Measurements from ENCODE around the gene BABAM2. TPM values are rescaled to one million over a fixed set of nuclear protein-coding genes. Genes with fewer than 3 reads are reported as not detected.

The BABAM2 gene
- total RNA-seq, 2 experiments from 2014 or later = 66.8 to 68.4 TPM

- H3K27me3 Mint-ChIP-seq = no peaks in the 10 kb centered on the region
- DNase-seq = no peak
- ChIA-PET CTCF (interaction anchor here (0.7 to 1.4 kb wide), 2 partner anchors 22 to 31 kb away, joined by 3 to 4 read pairs; no protein-coding TSS in a partner anchor), POLR2A (interaction anchor here (2.0 kb wide), 1 partner anchor 29 kb away, joined by 8 read pairs; no protein-coding TSS in a partner anchor)
- H3K36me3 Mint-ChIP-seq (ENCODE audit: low read depth) = peaks cover 3% of the 10 kb centered on the region
- no peaks in the 10 kb centered on the region for H3K9me3 Mint-ChIP-seq
- peak overlapping the region; percentile 3 for H3K27ac Mint-ChIP-seq
- no peak for TF ChIP-seq CTCF (IDR thresholded peaks at IDR 0.05)
- ATAC-seq = no peak
- intact Hi-C loops (cut with micrococcal nuclease) = no loop called here
- H3K4me3 Mint-ChIP-seq = no peak overlapping the region
- peaks cover 78% of the 10 kb centered on the region for H3K4me1 Mint-ChIP-seq (ENCODE audit: low read depth)
Measured at GRCh38 chr2:28361991-28362710, 471.6 kb downstream of the BABAM2 start.

- H3K9me3 Mint-ChIP-seq = no peaks in the 10 kb centered on the region
- no peak overlapping the region for H3K27ac Mint-ChIP-seq
- ChIA-PET POLR2A (interaction anchor here (2.0 kb wide), 1 partner anchor 28 kb away, joined by 8 read pairs; no protein-coding TSS in a partner anchor), CTCF (no interaction called here)
- H3K4me1 Mint-ChIP-seq (ENCODE audit: low read depth) = peaks cover 81% of the 10 kb centered on the region
- no peak overlapping the region for H3K4me3 Mint-ChIP-seq
- H3K36me3 Mint-ChIP-seq (ENCODE audit: low read depth) = peaks cover 3% of the 10 kb centered on the region
- intact Hi-C loops (cut with micrococcal nuclease) = no loop called here
- ATAC-seq = no peak
- no peaks in the 10 kb centered on the region for H3K27me3 Mint-ChIP-seq
- no peak for TF ChIP-seq CTCF (IDR thresholded peaks at IDR 0.05)
- no peak for DNase-seq
Measured at GRCh38 chr2:28362991-28363521, 472.5 kb downstream of the BABAM2 start.

GRCh38 chr2:28363686-28364280 is 473.3 kb downstream of the BABAM2 start:
- CTCF ChIA-PET = no interaction called here
- H3K4me1 Mint-ChIP-seq (ENCODE audit: low read depth) = peaks cover 74% of the 10 kb centered on the region
- intact Hi-C loops (cut with micrococcal nuclease) = no loop called here
- POLR2A ChIA-PET = interaction anchor here (0.9 kb wide), 1 partner anchor 21 kb away, joined by 3 read pairs; no protein-coding TSS in a partner anchor
- H3K9me3 Mint-ChIP-seq = no peaks in the 10 kb centered on the region
- H3K27ac Mint-ChIP-seq = no peak overlapping the region
- ATAC-seq = no peak
- H3K36me3 Mint-ChIP-seq (ENCODE audit: low read depth) = peaks cover 3% of the 10 kb centered on the region
- DNase-seq = no peak
- H3K27me3 Mint-ChIP-seq = no peaks in the 10 kb centered on the region
- no peak overlapping the region for H3K4me3 Mint-ChIP-seq
- TF ChIP-seq CTCF (IDR thresholded peaks at IDR 0.05) = no peak

- H3K4me1 Mint-ChIP-seq (ENCODE audit: low read depth) = peaks cover 65% of the 10 kb centered on the region
- no peak for ATAC-seq
- no peak overlapping the region for H3K4me3 Mint-ChIP-seq
- H3K36me3 Mint-ChIP-seq (ENCODE audit: low read depth) = no peaks in the 10 kb centered on the region
- DNase-seq = no peak
- TF ChIP-seq CTCF (IDR thresholded peaks at IDR 0.05) = no peak
- ChIA-PET CTCF (no interaction called here), POLR2A (interaction anchor here (0.9 to 2.1 kb wide), 3 partner anchors 12 to 24 kb away, joined by 3 to 5 read pairs (median 4); no protein-coding TSS in a partner anchor)
- intact Hi-C loops (cut with micrococcal nuclease) = no loop called here
- H3K27ac Mint-ChIP-seq = no peak overlapping the region
- H3K27me3 Mint-ChIP-seq = no peaks in the 10 kb centered on the region
- no peaks in the 10 kb centered on the region for H3K9me3 Mint-ChIP-seq
Measured at GRCh38 chr2:28364610-28365009, 474.1 kb downstream of the BABAM2 start.

GRCh38 chr2:28365158-28365557 is 474.6 kb downstream of the BABAM2 start:
- ChIA-PET CTCF (no interaction called here), POLR2A (interaction anchor here (1.1 to 2.1 kb wide), 3 partner anchors 11 to 24 kb away, joined by 4 to 6 read pairs (median 5); no protein-coding TSS in a partner anchor)
- Mint-ChIP-seq H3K9me3 (no peaks in the 10 kb centered on the region), H3K36me3 (ENCODE audit: low read depth) (no peaks in the 10 kb centered on the region), H3K27ac (no peak overlapping the region), H3K27me3 (no peaks in the 10 kb centered on the region), H3K4me3 (no peak overlapping the region), H3K4me1 (ENCODE audit: low read depth) (peaks cover 60% of the 10 kb centered on the region)
- ATAC-seq (no peak), DNase-seq (no peak)
- TF ChIP-seq CTCF (IDR thresholded peaks at IDR 0.05) = no peak
- intact Hi-C loops (cut with micrococcal nuclease) = no loop called here
